ENCODE data around the gene BRPF3. TPM values are rescaled to one million over a fixed set of nuclear protein-coding genes. Genes with fewer than 3 reads are reported as not detected.

BRPF3 gene
- total and polyA plus RNA-seq, 8 donors: 30.8 to 50.6 (median 43.1) TPM

DNA sequence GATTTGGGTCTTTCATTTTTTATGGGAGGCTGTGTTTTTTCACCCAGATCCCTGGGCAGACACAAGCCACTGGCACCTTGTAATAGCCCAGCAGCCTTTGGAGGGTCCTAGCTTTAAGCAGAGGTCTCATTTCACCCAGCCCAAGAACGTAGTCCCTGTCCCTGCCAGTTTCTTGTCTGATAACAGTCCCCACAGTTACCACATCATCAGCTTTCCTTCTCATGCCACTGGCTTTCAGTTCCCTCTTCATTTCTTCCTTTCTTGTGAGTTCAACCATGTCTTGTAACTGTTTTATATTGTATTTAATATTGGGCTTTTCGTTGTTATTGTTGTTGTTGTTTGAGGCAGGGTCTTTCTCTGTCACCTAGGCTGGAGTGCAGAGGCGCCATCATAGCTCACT lies 83.9 kb downstream of the BRPF3 start:
- H3K36me3 ChIP-seq: no peaks in the 10 kb centered on the region
- no peaks in the 10 kb centered on the region for H3K9me3 ChIP-seq
- intact Hi-C loops (cut with DNase I): no loop called here
- TF ChIP-seq, protein P1, sequence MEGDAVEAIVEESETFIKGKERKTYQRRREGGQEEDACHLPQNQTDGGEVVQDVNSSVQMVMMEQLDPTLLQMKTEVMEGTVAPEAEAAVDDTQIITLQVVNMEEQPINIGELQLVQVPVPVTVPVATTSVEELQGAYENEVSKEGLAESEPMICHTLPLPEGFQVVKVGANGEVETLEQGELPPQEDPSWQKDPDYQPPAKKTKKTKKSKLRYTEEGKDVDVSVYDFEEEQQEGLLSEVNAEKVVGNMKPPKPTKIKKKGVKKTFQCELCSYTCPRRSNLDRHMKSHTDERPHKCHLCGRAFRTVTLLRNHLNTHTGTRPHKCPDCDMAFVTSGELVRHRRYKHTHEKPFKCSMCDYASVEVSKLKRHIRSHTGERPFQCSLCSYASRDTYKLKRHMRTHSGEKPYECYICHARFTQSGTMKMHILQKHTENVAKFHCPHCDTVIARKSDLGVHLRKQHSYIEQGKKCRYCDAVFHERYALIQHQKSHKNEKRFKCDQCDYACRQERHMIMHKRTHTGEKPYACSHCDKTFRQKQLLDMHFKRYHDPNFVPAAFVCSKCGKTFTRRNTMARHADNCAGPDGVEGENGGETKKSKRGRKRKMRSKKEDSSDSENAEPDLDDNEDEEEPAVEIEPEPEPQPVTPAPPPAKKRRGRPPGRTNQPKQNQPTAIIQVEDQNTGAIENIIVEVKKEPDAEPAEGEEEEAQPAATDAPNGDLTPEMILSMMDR (IDR thresholded peaks at IDR 0.05): no peak
- H3K4me1 ChIP-seq: no peaks in the 10 kb centered on the region
- DNase-seq: no peak
- H3K27ac ChIP-seq: no peak overlapping the region
- ATAC-seq: no peak
- peaks cover 10 to 21% of the 10 kb centered on the region in 2 donors for H3K27me3 ChIP-seq
- H3K4me3 ChIP-seq: no peak overlapping the region

DNA sequence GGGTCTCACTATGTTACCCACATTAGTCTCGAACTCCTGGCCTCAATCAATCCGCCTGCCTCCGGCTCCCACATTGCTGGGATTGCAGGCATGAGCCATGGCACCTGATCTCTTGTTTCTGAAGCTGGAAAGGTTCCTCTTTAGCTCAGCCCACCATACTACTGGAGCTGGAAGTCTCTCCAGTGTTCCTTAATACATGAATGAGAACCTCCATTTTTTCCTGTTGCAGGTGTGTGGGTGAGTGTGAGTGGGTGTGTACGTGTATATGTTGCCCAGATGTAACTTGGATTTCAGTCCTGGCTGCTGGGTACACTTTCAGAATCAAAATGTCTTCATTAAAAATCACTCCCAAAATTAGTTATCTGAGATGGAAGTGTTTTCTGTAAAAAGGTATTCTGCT lies 84.4 kb downstream of the BRPF3 start:
- Histone ChIP-seq H3K27me3 (peaks cover 12 to 27% of the 10 kb centered on the region in 2 donors), H3K27ac (no peak overlapping the region), H3K4me3 (no peak overlapping the region), H3K4me1 (no peaks in the 10 kb centered on the region), H3K36me3 (no peaks in the 10 kb centered on the region), H3K9me3 (no peaks in the 10 kb centered on the region)
- TF ChIP-seq, protein P1 (IDR thresholded peaks at IDR 0.05): no peak
- ATAC-seq (no peak), DNase-seq (no peak)
- intact Hi-C loops (cut with DNase I): no loop called here

Other genes with a start within 250 kb of the BRPF3 start
- 1 to 10 TPM in 1 of 2 donors, not detected in 1; 1.5 TPM for gene SLC26A8, start 172.1 kb upstream of the BRPF3 start, total RNA-seq
- under 1 TPM; 0.30 to 0.61 (median 0.53) TPM for gene SLC26A8, start 172.1 kb upstream of the BRPF3 start, polyA plus RNA-seq (ENCODE audit: insufficient read length in 6 of 6)
- gene MAPK14, start 168.9 kb upstream of the BRPF3 start, total RNA-seq: 10 to 100 TPM; 52.9 to 84.1 TPM
- 10 to 100 TPM; 64.3 to 75.2 (median 68.3) TPM for gene MAPK14, start 168.9 kb upstream of the BRPF3 start, polyA plus RNA-seq (ENCODE audit: insufficient read length in 6 of 6)
- 10 to 100 TPM; 83.2 to 89.7 TPM for gene MAPK13, start 66.2 kb upstream of the BRPF3 start, total RNA-seq
- 10 to 100 TPM; 15.7 to 21.4 (median 17.2) TPM for gene MAPK13, start 66.2 kb upstream of the BRPF3 start, polyA plus RNA-seq (ENCODE audit: insufficient read length in 6 of 6)
- 1 to 10 TPM in 1 of 2 donors, not detected in 1; 2.0 TPM for gene PNPLA1, start 73.3 kb downstream of the BRPF3 start, total RNA-seq
- gene PNPLA1, start 73.3 kb downstream of the BRPF3 start, polyA plus RNA-seq (ENCODE audit: insufficient read length in 6 of 6): under 1 TPM; 0.11 to 0.25 (median 0.15) TPM
- gene BNIP5, start 140.1 kb downstream of the BRPF3 start, total RNA-seq: under 1 TPM in 1 of 2 donors, not detected in 1; 0.26 TPM
- gene BNIP5, start 140.1 kb downstream of the BRPF3 start, polyA plus RNA-seq (ENCODE audit: insufficient read length in 6 of 6): not detected
- 1 to 10 TPM; 5.3 to 5.6 TPM for gene ETV7, start 190.9 kb downstream of the BRPF3 start, total RNA-seq
- gene ETV7, start 190.9 kb downstream of the BRPF3 start, polyA plus RNA-seq (ENCODE audit: insufficient read length in 6 of 6): under 1 TPM in 4 of 6 donors, not detected in 2; 0.08 to 0.17 (median 0.15) TPM
- not detected for gene PXT1, start 246.1 kb downstream of the BRPF3 start, total RNA-seq
- under 1 TPM in 4 of 6 donors, not detected in 2; 0.06 to 0.08 (median 0.07) TPM for gene PXT1, start 246.1 kb downstream of the BRPF3 start, polyA plus RNA-seq (ENCODE audit: insufficient read length in 6 of 6)
- gene KCTD20, start 246.3 kb downstream of the BRPF3 start, total RNA-seq: 10 to 100 TPM; 47.4 to 53.9 TPM
- 10 to 100 TPM; 49.2 to 54.7 (median 53.0) TPM for gene KCTD20, start 246.3 kb downstream of the BRPF3 start, polyA plus RNA-seq (ENCODE audit: insufficient read length in 6 of 6)